Activated CD8-positive, alpha-beta T cell treated with anti-CD3 and anti-CD28 coated beads, Interleukin-2, amount 10 ng/mL, durations not matched to agents 7 days and 5 days (primary cell): ENCODE results near the gene CBLC. TPM values are rescaled to one million over a fixed set of nuclear protein-coding genes. Genes with fewer than 3 reads are reported as not detected.
A peak's percentile ranks its signal among the peaks of the same experiment; 100 is the strongest.
"Not testable (repeated sequence)": the region's sequence is repeated elsewhere in the genome, so short reads cannot be mapped to it uniquely, and the experiment has no call there.

ENCODE experiments used
- ATAC-seq: fragments of 150-1000 bp; cut with Tn5 transposase; one replicate; pipeline ENCODE4 v1.10.0; 2021; ENCODE audit warnings: moderate library complexity
- CTCF ChIA-PET: fragments of 350-600 bp; sonication (Branson Sonifier 250); formaldehyde crosslinking; loops from one replicate; lab custom pipeline; 2021; ENCODE audit warnings: antibody characterized with exemption; lab: Charles Lee
- POLR2A ChIA-PET: fragments of 350-600 bp; sonication (Branson Sonifier 250); formaldehyde crosslinking; loops from one replicate; lab custom pipeline; 2021; ENCODE audit warnings: antibody characterized with exemption; lab: Charles Lee
- DNase-seq: peaks from one replicate; pipeline ENCODE4 v3.0.0-alpha.2; 2020
- H3K27ac Mint-ChIP-seq: one replicate; pipeline ENCODE4 v1.8.0; 2021; ENCODE audit warnings: mild to moderate bottlenecking, mixed read lengths
- H3K27me3 Mint-ChIP-seq: one replicate; pipeline ENCODE4 v1.8.0; 2021; ENCODE audit warnings: low read depth, mixed read lengths
- H3K36me3 Mint-ChIP-seq: one replicate; pipeline ENCODE4 v1.8.0; 2021; ENCODE audit warnings: low read depth, mixed read lengths
- H3K4me1 Mint-ChIP-seq: one replicate; pipeline ENCODE4 v1.8.0; 2021; ENCODE audit warnings: low read depth, mixed read lengths
- H3K4me3 Mint-ChIP-seq: one replicate; pipeline ENCODE4 v1.8.0; 2021; ENCODE audit warnings: mild to moderate bottlenecking, mixed read lengths
- H3K9me3 Mint-ChIP-seq: one replicate; pipeline ENCODE4 v1.8.0; 2022; ENCODE audit warnings: mixed read lengths; ENCODE audit not compliant: insufficient read depth
- total RNA-seq, 2 experiments: library from RNA; stranded (reverse); gene quantifications; one replicate each; pipeline ENCODE4 v1.2.3, GENCODE V29; 2021

CBLC gene
- total RNA-seq, 2 experiments from 2014 or later, result not detected

DNA sequence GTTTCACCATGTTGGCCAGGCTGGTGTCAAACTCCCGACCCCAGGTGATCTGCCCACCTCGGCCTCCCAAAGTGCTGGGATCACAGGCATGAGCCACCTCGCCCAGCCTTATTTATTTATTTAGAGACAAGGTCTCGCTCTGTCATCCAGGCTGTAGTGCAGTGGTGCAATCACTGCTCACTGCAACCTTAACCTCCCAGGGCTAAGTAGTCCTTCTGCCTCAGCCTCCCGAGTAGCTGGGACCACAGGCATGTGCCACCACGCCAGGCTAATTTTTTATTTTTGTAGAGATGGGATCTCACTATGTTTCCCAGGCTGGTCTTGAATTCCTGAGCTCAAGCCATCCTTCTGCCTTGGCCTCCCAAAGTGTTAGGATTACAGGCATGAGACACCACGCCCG, 56.7 kb downstream of the CBLC start:
- CTCF ChIA-PET, H3K27me3 Mint-ChIP-seq, ATAC-seq: not testable (repeated sequence)

DNA sequence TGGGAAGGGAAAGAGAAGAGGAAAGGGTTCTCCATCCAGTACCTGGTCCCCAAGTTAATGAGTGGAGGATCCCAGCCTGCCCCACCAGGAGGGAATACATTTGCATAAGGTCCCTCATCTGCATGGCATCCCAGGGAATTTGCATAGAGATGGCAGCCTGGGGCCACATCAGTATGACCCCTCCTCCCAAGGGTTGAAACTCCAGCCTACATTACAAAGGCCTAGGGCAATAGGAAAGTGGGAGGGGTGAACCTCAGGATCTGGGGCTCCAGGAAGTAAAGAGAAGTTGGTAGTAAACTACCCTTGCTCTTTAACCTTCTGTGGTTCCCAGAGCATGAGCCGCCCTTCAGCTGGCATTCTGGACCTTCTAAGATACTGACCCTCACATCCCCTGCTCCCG, 61.6 kb downstream of the CBLC start:
- peaks cover 7% of the 10 kb centered on the region for H3K4me1 Mint-ChIP-seq
- CTCF ChIA-PET, result interaction anchor here (2.3 kb wide), 1 partner anchor 56 kb away, joined by 8 read pairs; no protein-coding TSS in a partner anchor
- no peak for ATAC-seq
- H3K27ac Mint-ChIP-seq, result no peak overlapping the region
- no peaks in the 10 kb centered on the region for H3K9me3 Mint-ChIP-seq
- no peak for DNase-seq
- no peaks in the 10 kb centered on the region for H3K27me3 Mint-ChIP-seq
- no peaks in the 10 kb centered on the region for H3K36me3 Mint-ChIP-seq
- no peak overlapping the region for H3K4me3 Mint-ChIP-seq
- POLR2A ChIA-PET, result no interaction called here

More for the DNA sequence above, 56.7 kb downstream of the CBLC start:
- H3K36me3 Mint-ChIP-seq, POLR2A ChIA-PET, H3K4me3 Mint-ChIP-seq, H3K4me1 Mint-ChIP-seq, H3K27ac Mint-ChIP-seq, H3K9me3 Mint-ChIP-seq, DNase-seq: not testable (repeated sequence)

DNA sequence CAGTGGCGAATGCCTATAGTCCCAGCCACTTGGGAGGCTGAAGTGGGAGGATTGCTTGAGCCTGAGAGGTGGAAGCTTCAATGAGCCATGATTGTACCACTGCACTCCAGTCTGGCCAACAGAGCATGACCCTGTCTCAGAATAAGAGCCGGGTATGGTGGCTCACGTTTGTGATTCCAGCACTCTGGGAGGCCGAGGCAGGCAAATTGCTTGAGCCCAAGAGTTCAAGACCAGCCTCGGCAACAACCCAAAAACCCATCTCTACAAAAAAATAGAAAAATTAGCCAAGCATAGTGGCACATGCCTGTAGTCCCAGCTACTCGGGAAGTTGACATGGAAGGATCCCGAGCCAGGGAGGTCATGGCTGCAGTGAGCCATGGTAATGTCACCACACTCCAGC, 63.1 kb downstream of the CBLC start:
- ATAC-seq (no peak), DNase-seq (no peak)
- POLR2A ChIA-PET, result no interaction called here
- Mint-ChIP-seq H3K4me3 (no peak overlapping the region), H3K27ac (no peak overlapping the region), H3K9me3 (no peaks in the 10 kb centered on the region), H3K36me3 (no peaks in the 10 kb centered on the region), H3K4me1 (peaks cover 18% of the 10 kb centered on the region), H3K27me3 (peaks cover 8% of the 10 kb centered on the region)
- CTCF ChIA-PET, result interaction anchor here (0.7 to 2.3 kb wide), 3 partner anchors 57 to 117 kb away, joined by 3 to 8 read pairs (median 3); no protein-coding TSS in a partner anchor

DNA sequence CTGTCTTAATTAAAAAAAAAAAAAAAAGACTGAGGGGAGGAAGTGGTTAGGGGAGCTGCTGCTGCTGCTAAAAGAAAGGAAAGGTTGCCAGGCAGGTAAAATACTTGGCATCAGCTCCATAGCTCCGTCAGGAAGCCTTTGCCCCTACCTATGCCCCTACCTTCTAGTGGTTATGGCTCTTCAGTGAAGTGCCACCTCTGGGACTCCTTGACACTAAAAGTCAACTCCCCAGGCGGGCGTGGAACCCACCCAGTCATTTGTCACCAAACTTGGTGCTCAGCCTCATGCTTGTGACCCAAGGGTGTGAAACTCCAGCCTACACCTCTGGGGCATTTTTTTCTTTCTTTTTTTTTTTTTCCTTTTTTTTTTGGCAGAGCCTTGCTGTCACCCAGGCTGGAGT, 63.5 kb downstream of the CBLC start:
- ChIA-PET CTCF (interaction anchor here (0.7 to 2.3 kb wide), 3 partner anchors 58 to 117 kb away, joined by 3 to 8 read pairs (median 3); no protein-coding TSS in a partner anchor), POLR2A (no interaction called here)
- H3K9me3 Mint-ChIP-seq, result no peaks in the 10 kb centered on the region
- peaks cover 20% of the 10 kb centered on the region for H3K4me1 Mint-ChIP-seq
- H3K36me3 Mint-ChIP-seq, result no peaks in the 10 kb centered on the region
- H3K27ac Mint-ChIP-seq, result no peak overlapping the region
- DNase-seq (no peak), ATAC-seq (no peak)
- H3K4me3 Mint-ChIP-seq, result no peak overlapping the region
- peaks cover 12% of the 10 kb centered on the region for H3K27me3 Mint-ChIP-seq

DNA sequence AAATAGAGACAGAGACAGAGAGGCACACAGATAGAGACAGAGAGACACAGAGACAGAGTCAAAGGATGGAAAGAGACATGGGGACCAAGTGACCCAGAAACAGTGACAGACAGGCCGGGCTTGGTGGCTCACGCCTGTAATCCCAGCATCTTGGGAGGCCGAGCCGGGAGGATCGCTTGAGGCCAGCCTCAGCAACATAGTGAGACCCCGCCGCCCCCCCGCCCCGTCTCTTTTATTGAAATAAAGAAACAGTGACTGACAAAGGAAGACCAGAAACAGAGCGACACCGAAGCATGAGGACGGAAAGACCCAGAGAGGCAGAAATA, 67.6 kb downstream of the CBLC start:
- H3K27ac Mint-ChIP-seq, result peak overlapping the region; percentile 48
- H3K27me3 Mint-ChIP-seq, result peaks cover 43% of the 10 kb centered on the region
- H3K36me3 Mint-ChIP-seq, result no peaks in the 10 kb centered on the region
- ATAC-seq, result peak; percentile 3
- ChIA-PET CTCF (interaction anchor here (0.8 to 1.4 kb wide), 10 partner anchors 15 to 190 kb away, joined by 3 to 18 read pairs (median 4); no protein-coding TSS in a partner anchor), POLR2A (no interaction called here)
- peak overlapping the region; percentile 79 for H3K4me3 Mint-ChIP-seq
- no peak for DNase-seq
- H3K9me3 Mint-ChIP-seq, result no peaks in the 10 kb centered on the region
- H3K4me1 Mint-ChIP-seq, result peaks cover 37% of the 10 kb centered on the region

DNA sequence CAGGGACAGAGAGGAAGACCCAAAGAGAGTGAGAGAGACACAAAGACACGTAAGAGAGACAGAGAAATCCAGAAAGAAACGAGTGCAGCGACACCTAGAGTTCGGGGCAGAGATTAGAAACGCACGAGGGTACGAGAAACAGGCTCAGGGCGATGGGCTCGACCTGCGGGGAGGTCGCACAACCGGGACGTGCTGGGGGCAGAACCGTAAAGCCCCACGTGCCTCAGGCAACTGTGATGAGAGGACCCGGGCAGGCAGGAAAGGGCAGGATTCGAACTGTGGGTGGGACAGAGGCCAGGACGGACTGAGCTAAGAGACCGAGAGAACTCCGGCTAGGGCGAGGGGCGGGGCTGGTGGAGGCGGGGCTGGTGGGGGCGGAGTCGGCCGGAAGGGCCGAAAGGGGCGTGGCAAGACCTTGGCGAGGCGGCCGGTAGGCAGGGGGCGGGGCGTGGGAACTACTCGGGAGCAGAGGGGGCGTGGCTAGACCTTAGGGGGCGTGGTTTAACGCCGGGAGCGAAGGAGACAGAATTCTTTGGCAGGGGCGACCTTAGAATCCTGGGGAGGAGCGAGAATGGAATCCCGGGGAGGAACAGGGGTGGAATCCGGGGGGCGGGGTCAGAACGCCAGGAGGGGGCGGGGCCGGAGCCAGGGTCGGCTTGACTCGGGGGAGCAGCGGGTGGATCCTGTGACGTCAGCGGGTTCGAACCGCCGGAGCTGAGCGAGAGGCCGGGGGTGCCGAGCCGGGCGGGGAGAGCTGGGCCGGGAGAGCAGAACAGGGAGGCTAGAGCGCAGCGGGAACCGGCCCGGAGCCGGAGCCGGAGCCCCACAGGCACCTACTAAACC, 68.1 kb downstream of the CBLC start, which contains the start of gene NECTIN2:
TSS of gene NECTIN2 (plus strand) at position 686 of the 843 bp plus-strand sequence. CDS start 229 bp downstream, outside the sequence.
- CTCF ChIA-PET, result interaction anchor here (0.6 to 1.4 kb wide), 21 partner anchors 11 to 191 kb away, joined by 3 to 18 read pairs (median 3); partner anchors contain the start of gene BCAM
- H3K27ac Mint-ChIP-seq, result peak within 1 kb of the TSS; percentile 48
- ATAC-seq (peak; percentile 80), DNase-seq (peak; percentile 91)
- peaks cover 43% of the 10 kb centered on the region for H3K27me3 Mint-ChIP-seq
- H3K4me1 Mint-ChIP-seq, result peaks cover 37% of the 10 kb centered on the region
- no peaks in the 10 kb centered on the region for H3K36me3 Mint-ChIP-seq
- H3K9me3 Mint-ChIP-seq, result no peaks in the 10 kb centered on the region
- H3K4me3 Mint-ChIP-seq, result peak within 1 kb of the TSS; percentile 79
- POLR2A ChIA-PET, result no interaction called here

DNA sequence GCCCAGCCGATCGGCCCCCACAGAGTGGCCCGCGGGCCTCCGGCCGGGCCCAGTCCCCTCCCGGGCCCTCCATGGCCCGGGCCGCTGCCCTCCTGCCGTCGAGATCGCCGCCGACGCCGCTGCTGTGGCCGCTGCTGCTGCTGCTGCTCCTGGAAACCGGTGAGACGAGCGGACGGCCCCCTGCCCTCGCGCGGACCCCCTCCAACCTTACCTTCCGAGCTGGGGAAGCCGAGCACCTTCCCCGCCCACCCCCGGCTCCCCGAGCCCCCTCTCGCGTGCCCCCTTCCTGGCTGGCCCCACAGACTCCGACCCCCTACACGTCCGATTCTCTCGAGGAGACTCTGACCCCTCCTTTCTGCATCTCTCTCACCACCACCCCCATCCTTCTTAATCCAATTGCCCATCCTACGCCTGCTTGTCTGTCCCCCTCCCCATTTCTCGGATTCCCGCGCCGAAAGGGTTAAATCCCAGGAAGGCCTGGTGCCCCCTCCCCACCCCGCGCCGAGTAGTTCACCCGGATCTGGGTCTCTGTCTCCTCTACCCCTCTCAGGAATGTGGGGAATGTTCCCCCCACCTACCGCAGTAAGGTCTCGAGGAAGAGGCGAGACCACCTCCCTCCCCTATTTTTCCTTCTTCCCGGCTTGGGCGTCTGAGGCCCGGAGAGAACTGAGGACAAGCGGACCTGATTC, 68.9 kb downstream of the CBLC start:
- ATAC-seq (no peak), DNase-seq (no peak)
- no peak overlapping the region for H3K27ac Mint-ChIP-seq
- no peaks in the 10 kb centered on the region for H3K36me3 Mint-ChIP-seq
- H3K9me3 Mint-ChIP-seq, result no peaks in the 10 kb centered on the region
- ChIA-PET POLR2A (no interaction called here), CTCF (interaction anchor here (1.0 to 3.1 kb wide), 8 partner anchors 19 to 183 kb away, joined by 3 to 18 read pairs (median 6); no protein-coding TSS in a partner anchor)
- H3K27me3 Mint-ChIP-seq, result peaks cover 43% of the 10 kb centered on the region
- H3K4me1 Mint-ChIP-seq, result peaks cover 38% of the 10 kb centered on the region
- peak overlapping the region; percentile 79 for H3K4me3 Mint-ChIP-seq

DNA sequence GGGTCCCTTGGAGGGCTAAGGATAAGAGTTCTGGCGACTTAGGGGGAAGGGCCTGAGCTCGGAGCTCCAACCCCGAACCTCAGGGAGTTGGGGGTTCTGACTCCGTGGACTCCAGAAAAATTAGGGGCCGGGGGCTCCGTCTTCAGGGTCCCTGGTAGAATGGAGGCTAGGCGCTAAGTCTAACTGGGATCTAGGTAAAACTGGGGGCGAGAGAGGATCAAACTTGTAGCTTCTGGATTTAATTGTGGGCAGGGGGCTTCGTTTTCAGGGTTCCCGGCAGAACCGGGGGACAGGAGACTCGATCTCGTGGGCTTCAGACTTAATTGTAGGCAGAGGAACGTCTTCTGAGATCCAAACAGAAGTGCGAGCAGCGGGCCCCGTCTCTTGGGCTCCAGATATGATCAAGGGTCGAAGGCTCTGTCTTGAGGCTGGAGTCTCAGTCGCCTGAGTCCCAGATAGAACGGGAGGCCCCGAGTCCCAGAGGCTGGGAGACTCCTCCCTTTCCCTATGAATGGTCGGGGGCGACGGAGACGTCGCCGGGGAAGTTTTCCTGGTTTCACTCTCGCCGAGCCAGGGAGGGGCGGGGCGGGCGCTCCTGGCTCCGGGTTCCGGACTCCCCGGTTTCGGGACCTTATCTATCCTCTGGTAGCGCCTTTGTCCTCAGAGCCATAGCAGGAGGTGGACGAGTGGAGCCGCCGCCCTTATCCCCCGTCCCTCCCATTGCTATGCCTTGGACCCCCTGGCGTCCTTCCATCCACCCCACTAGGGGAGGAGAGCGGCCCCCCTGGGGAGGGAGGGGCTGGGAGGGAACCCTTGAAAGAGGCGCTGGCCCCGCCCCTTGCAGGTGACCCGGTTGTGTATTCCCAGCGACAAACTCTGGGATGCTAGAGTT, 69.7 kb downstream of the CBLC start:
- H3K27ac Mint-ChIP-seq, result no peak overlapping the region
- H3K36me3 Mint-ChIP-seq, result no peaks in the 10 kb centered on the region
- POLR2A ChIA-PET, result no interaction called here
- H3K4me1 Mint-ChIP-seq, result peaks cover 37% of the 10 kb centered on the region
- ATAC-seq, result no peak
- CTCF ChIA-PET, result interaction anchor here (3.1 kb wide), 1 partner anchor 63 kb away, joined by 8 read pairs; no protein-coding TSS in a partner anchor
- no peaks in the 10 kb centered on the region for H3K9me3 Mint-ChIP-seq
- no peak for DNase-seq
- peak overlapping the region; percentile 40 for H3K4me3 Mint-ChIP-seq
- H3K27me3 Mint-ChIP-seq, result peaks cover 43% of the 10 kb centered on the region

DNA sequence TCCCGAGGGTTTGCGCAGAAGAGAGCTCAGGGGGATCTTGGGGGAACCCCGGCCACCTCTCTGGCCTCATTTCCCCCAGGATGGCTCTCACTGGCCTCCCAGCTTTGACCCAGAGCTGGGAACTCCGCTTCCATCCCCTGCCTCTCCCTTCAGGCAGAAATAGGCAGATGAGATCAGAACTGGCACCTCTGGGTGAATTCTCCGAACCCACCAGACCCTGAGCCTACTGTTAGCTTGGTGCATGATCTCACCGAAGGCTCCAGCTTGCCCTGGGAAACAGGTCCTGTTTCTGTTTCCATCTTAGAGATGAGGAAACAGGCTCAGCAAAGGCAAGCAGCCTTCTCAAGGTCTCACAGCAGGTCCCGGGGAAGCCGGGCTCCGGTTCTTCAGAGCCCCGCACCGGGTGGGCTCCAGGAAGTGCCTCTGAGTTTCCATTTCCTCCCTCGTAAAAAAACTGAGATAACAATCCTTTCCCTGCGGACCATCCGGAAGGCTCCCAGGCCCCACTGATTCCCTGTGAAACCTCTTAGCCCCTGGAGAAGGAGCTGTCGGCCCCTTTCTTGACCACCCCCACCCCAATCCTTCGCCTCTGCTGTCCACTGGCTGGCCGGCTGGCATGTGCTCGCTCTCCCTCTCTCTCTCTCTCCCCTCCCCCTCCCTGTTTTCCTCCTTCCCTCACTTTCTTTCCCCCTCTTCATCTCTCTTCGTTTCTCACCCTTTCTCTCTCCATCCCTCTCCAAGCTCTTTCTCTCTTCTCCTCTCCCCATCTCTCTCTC, 70.5 kb downstream of the CBLC start:
- ChIA-PET CTCF (interaction anchor here (1.5 to 3.1 kb wide), 2 partner anchors 43 to 64 kb away, joined by 4 to 8 read pairs; partner anchors contain the start of gene TOMM40), POLR2A (interaction anchor here (0.9 to 1.0 kb wide), 2 partner anchors 153 to 348 kb away, joined by 4 read pairs; partner anchors contain the start of genes RELB and ZNF180)
- Mint-ChIP-seq H3K36me3 (no peaks in the 10 kb centered on the region), H3K27me3 (peaks cover 46% of the 10 kb centered on the region), H3K27ac (no peak overlapping the region), H3K4me1 (peaks cover 37% of the 10 kb centered on the region), H3K4me3 (no peak overlapping the region), H3K9me3 (no peaks in the 10 kb centered on the region)
- DNase-seq (no peak), ATAC-seq (no peak)

DNA sequence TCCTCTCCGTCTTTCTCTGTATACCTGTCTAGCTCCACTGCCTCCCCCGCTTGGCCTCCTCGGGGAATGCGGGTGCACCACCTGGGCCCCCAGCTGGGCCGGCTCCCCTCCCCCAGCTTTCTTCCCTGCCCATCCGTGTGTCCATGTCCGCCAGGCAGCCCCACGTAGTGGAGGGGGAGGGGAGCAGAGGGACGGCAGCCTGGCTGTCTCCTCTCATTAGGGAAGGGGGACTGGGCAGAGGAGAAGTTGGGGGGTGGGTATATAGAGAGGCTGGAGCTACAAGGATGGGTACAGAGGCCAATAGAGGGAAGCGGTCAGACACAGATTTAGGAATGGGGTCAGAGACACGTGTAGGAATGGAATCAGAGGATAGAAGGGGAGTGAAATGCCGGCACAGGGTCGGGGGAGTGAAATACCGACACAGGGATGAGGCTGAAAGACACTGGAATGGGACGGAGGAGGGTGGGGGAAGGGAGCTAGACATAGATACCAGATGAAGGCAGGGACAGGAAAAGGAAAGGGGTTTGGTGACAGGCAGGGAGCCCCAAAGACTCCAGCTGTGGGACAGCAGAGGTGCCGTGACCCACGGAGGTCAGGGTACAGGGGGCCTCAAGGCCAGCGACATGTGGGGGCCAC, 71.2 kb downstream of the CBLC start:
- H3K4me3 Mint-ChIP-seq, result no peak overlapping the region
- no peaks in the 10 kb centered on the region for H3K36me3 Mint-ChIP-seq
- ATAC-seq (no peak), DNase-seq (no peak)
- ChIA-PET POLR2A (interaction anchor here (0.9 to 1.0 kb wide), 2 partner anchors 152 to 348 kb away, joined by 4 read pairs; partner anchors contain the start of genes RELB and ZNF180), CTCF (interaction anchor here (1.5 to 3.1 kb wide), 2 partner anchors 42 to 65 kb away, joined by 4 to 8 read pairs; partner anchors contain the start of gene TOMM40)
- H3K9me3 Mint-ChIP-seq, result no peaks in the 10 kb centered on the region
- peaks cover 37% of the 10 kb centered on the region for H3K4me1 Mint-ChIP-seq
- peaks cover 46% of the 10 kb centered on the region for H3K27me3 Mint-ChIP-seq
- no peak overlapping the region for H3K27ac Mint-ChIP-seq
